Brain microvascular endothelial cell (primary cell): ENCODE measurements around the gene MND1.

Source experiments
- DNase-seq: peaks from one replicate; pipeline ENCODE4 v3.0.0-alpha.2; 2020
- H3K27ac ChIP-seq: fragments of 250-450 bp; sonication (Bioruptor Pico); 2 replicates; pipeline ENCODE4 v1.5.1; 2020; ENCODE audit warnings: mild to moderate bottlenecking, moderate library complexity
- H3K27me3 ChIP-seq: fragments of 250-450 bp; sonication (Bioruptor Pico); replicated peaks from 2 replicates; pipeline ENCODE4 v1.5.1; 2020; ENCODE audit warnings: mild to moderate bottlenecking
- H3K36me3 ChIP-seq: fragments of 250-450 bp; sonication (Bioruptor Pico); replicated peaks from 2 replicates; pipeline ENCODE4 v1.5.1; 2020; ENCODE audit warnings: mild to moderate bottlenecking
- H3K4me3 ChIP-seq: 2 replicates; pipeline ENCODE4 v1.5.1; 2011; ENCODE audit warnings: low read depth, mild to moderate bottlenecking, control low read depth, low read length, moderate library complexity
- in situ Hi-C: cut with HindIII; loops from 2 replicates; pipeline ENCODE4 v1.10.0; 2017; ENCODE audit warnings: low sequenced_read_pairs, low pct_ligation_motif_present
- TF ChIP-seq, protein P1 (sequence below): IDR thresholded peaks from 2 replicates; pipeline ENCODE4 v1.5.1; 2011; ENCODE audit warnings: low read depth, mild to moderate bottlenecking, moderate library complexity, low read length, control low read depth, inconsistent platforms; ENCODE audit errors: missing control alignments

Gene MND1

DNA sequence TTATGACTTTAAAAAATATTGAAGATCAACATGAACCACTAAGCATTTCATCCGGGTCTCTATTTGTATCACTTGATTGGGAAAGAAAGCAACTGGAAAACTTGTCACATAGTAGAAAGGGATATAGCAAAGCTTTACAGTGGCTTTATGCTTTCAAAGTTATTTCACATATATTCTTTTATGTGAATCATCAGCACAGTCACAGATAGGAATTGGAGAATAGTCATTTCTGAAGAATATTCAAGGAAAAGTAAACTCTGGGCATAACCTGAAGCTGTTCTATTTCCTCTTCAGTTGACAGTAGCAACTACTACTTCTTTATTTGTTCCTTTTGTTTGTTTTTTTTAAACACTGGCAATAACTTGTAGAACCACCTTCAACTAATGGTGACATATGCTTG is 50.5 kb downstream of the MND1 start:
- no peak overlapping the region for H3K27ac ChIP-seq
- H3K27me3 ChIP-seq: no peaks in the 10 kb centered on the region
- TF ChIP-seq, protein P1, sequence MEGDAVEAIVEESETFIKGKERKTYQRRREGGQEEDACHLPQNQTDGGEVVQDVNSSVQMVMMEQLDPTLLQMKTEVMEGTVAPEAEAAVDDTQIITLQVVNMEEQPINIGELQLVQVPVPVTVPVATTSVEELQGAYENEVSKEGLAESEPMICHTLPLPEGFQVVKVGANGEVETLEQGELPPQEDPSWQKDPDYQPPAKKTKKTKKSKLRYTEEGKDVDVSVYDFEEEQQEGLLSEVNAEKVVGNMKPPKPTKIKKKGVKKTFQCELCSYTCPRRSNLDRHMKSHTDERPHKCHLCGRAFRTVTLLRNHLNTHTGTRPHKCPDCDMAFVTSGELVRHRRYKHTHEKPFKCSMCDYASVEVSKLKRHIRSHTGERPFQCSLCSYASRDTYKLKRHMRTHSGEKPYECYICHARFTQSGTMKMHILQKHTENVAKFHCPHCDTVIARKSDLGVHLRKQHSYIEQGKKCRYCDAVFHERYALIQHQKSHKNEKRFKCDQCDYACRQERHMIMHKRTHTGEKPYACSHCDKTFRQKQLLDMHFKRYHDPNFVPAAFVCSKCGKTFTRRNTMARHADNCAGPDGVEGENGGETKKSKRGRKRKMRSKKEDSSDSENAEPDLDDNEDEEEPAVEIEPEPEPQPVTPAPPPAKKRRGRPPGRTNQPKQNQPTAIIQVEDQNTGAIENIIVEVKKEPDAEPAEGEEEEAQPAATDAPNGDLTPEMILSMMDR: no peak
- no peak overlapping the region for H3K4me3 ChIP-seq
- no peaks in the 10 kb centered on the region for H3K36me3 ChIP-seq
- in situ Hi-C loops: no loop called here
- no peak for DNase-seq

DNA sequence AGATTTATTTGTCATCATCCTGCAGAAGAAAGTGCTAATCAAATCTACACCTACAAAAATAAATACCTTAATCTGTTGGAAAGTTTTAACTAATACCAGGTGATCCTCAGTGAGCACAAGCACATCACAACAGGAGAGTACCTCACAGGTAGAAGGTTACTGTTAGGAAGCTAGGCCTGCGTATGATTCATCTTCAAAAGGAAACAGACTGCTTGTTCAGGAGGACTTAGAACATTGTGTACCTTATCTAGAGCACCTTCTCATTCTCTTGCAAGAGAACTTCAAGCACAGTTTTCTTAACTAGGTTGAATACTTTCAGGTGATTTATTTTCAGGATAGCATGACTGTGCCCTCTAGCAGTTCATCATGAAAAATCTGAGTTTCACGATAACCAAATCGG is 54.2 kb downstream of the MND1 start:
- DNase-seq: no peak
- no peak overlapping the region for H3K27ac ChIP-seq

DNA sequence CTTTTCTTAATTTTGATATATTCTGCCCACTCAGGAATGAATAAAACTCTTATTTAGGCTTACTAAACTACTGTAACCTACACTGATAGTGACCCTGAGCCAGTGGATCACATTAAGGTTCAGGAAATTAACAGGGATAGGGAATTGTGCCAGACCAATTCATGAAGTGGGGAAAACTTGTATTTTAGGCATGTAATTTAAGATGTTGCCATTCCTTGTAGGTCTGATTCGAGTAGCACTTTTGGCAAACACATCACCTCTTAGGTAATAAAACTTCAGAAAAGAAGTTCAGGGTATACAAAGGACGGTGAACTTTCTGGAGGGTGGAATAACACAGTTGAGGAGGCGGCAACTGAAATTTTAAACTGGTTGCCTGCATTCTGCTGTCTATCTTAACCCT is 54.9 kb downstream of the MND1 start:
- no peaks in the 10 kb centered on the region for H3K27me3 ChIP-seq
- TF ChIP-seq, protein P1: no peak
- in situ Hi-C loops: no loop called here
- no peak for DNase-seq
- no peak overlapping the region for H3K4me3 ChIP-seq
- H3K27ac ChIP-seq: no peak overlapping the region
- H3K36me3 ChIP-seq: no peaks in the 10 kb centered on the region

More for the DNA sequence above, 54.2 kb downstream of the MND1 start:
- no peaks in the 10 kb centered on the region for H3K27me3 ChIP-seq
- H3K4me3 ChIP-seq: no peak overlapping the region
- H3K36me3 ChIP-seq: no peaks in the 10 kb centered on the region
- in situ Hi-C loops: no loop called here
- TF ChIP-seq, protein P1: no peak

DNA sequence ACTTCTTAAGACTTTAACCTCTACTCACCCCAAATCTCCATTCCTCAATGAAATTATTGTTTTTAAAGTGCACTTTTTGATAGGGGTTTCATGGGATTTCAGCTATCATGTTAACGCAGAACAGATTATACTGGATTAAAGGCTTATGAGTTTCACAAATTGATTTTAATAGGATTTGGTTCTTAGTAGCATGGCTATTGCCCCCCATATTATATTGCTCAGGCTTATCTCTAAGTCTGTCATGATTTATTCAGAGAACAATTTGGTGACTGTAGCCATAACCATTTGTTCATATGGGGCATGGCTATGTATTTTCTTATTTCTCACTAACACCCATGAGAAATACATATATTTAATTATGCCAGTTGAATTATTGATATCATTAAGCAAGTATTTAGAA is 57.0 kb downstream of the MND1 start:
- TF ChIP-seq, protein P1: no peak

DNA sequence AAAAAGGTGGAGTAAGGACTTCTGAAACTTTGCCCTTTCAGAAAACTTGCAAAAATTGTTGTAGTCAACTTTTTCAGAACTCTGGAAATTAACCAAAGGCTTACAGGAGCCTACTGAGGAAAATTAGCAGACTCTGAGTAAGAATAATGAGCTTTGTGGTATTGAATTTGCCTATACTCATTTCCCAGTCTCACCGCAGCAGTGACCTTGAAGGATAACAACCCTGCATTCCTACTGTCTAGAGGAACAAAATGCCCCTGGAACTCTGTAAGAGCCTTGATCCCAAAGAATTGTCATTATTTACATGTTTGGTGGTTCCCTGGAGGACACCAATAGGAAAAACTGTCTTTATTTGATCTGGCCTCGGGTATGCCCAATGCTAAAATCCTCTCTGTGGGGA is 57.9 kb downstream of the MND1 start:
- in situ Hi-C loops: no loop called here

More for the DNA sequence above, 57.0 kb downstream of the MND1 start:
- DNase-seq: no peak
- in situ Hi-C loops: no loop called here
- Histone ChIP-seq H3K27ac (no peak overlapping the region), H3K36me3 (no peaks in the 10 kb centered on the region), H3K27me3 (no peaks in the 10 kb centered on the region), H3K4me3 (no peak overlapping the region)

DNA sequence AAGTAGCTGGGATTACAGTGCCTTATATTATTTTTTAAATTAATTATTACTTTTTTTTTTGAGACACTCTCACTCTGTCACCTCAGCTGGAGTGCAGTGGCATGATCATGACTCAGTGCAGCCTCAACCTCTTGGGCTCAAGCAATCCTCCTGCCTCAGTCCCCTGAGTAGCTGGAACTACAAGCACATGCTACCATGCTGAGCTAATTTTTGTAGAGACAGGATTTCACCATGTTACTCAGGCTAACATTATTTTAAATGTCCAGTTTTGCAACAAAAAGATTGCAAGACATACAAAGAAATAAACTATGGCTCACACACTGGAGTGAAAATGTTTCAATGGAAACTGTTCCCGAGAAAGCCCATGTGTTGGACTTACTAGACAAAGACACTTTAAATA is 59.2 kb downstream of the MND1 start:
- TF ChIP-seq, protein P1: no peak
- Histone ChIP-seq H3K4me3 (no peak overlapping the region), H3K36me3 (no peaks in the 10 kb centered on the region), H3K27ac (no peak overlapping the region), H3K27me3 (no peaks in the 10 kb centered on the region)
- DNase-seq: no peak
- in situ Hi-C loops: no loop called here

More for the DNA sequence above, 57.9 kb downstream of the MND1 start:
- TF ChIP-seq, protein P1: no peak
- peak; percentile 38 for DNase-seq
- H3K27me3 ChIP-seq: no peaks in the 10 kb centered on the region
- no peak overlapping the region for H3K4me3 ChIP-seq
- no peaks in the 10 kb centered on the region for H3K36me3 ChIP-seq
- H3K27ac ChIP-seq: no peak overlapping the region
